Mucosa of descending colon (tissue), 3 donors: ENCODE results near the gene MCUB. TPM values are rescaled to one million over a fixed set of nuclear protein-coding genes. Genes with fewer than 3 reads are reported as not detected.

ENCODE experiments used
- ATAC-seq: fragments of 200-7000 bp; cut with Tn5 transposase; one replicate; pipeline ENCODE4 v1.9.1; 2020; ENCODE audit warnings: mild to moderate bottlenecking, moderate library complexity
- DNase-seq, 3 donors: peaks; one replicate each; pipeline ENCODE4 v3.0.0-alpha.2; 2020
- H3K36me3 ChIP-seq: fragments of 200-600 bp; one replicate; pipeline ENCODE4 v1.8.0; 2021; ENCODE audit warnings: low read depth, mild to moderate bottlenecking
- H3K4me1 ChIP-seq: fragments of 200-600 bp; one replicate; pipeline ENCODE4 v1.8.0; 2021; ENCODE audit warnings: low read depth, mild to moderate bottlenecking
- H3K4me3 ChIP-seq: fragments of 200-600 bp; one replicate; pipeline ENCODE4 v1.8.0; 2021; ENCODE audit warnings: mild to moderate bottlenecking
- H3K9me3 ChIP-seq: fragments of 200-600 bp; one replicate; pipeline ENCODE4 v1.8.0; 2021; ENCODE audit warnings: mild to moderate bottlenecking
- intact Hi-C, 2 donors: fragments of 100-400 bp; cut with DNase I in 1 of 2; cut with micrococcal nuclease in 1 of 2; formaldehyde crosslinking; loops; one replicate each; pipeline versions ENCODE4 v1.11.0 to v1.11.1; 2022; cut with DNase I, micrococcal nuclease
- total RNA-seq, 3 donors: library from RNA; stranded (reverse); fragmentation: NEBNext Ultra II Directional in 2 of 3; extraction: Animal tissue kit (Norgen Biotek cat#: 25700) in 2 of 3; gene quantifications; one replicate each; pipeline versions ENCODE4 v1.2.1 to v1.2.4, GENCODE V29; 2021 to 2023
- TF ChIP-seq, protein P1 (sequence below): fragments of 200-600 bp; IDR thresholded peaks from one replicate; pipeline ENCODE4 v1.8.0; 2022; ENCODE audit warnings: antibody characterized with exemption, mild to moderate bottlenecking
- donor health status: DM: no; HTN: no; CAD: no; lungs with moderate emphysema.
- donor health status: DM: no; HTN: no; CAD: no.
- donor health status: DM: no; HTN: yes; CAD: no.

MCUB gene
- total RNA-seq, 3 donors from 2014 or later = 2.7 to 11.5 (median 6.6) TPM

GRCh38 chr4:109729117-109729717 is 169.2 kb downstream of the MCUB start:
- TF ChIP-seq, protein P1, sequence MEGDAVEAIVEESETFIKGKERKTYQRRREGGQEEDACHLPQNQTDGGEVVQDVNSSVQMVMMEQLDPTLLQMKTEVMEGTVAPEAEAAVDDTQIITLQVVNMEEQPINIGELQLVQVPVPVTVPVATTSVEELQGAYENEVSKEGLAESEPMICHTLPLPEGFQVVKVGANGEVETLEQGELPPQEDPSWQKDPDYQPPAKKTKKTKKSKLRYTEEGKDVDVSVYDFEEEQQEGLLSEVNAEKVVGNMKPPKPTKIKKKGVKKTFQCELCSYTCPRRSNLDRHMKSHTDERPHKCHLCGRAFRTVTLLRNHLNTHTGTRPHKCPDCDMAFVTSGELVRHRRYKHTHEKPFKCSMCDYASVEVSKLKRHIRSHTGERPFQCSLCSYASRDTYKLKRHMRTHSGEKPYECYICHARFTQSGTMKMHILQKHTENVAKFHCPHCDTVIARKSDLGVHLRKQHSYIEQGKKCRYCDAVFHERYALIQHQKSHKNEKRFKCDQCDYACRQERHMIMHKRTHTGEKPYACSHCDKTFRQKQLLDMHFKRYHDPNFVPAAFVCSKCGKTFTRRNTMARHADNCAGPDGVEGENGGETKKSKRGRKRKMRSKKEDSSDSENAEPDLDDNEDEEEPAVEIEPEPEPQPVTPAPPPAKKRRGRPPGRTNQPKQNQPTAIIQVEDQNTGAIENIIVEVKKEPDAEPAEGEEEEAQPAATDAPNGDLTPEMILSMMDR = no peak
- H3K4me3 ChIP-seq = peak overlapping the region; percentile 61
- ATAC-seq (no peak), DNase-seq (no peak)
- no peaks in the 10 kb centered on the region for H3K4me1 ChIP-seq
- no peaks in the 10 kb centered on the region for H3K36me3 ChIP-seq
- intact Hi-C loops = no loop called here
- H3K9me3 ChIP-seq = no peaks in the 10 kb centered on the region

DNA sequence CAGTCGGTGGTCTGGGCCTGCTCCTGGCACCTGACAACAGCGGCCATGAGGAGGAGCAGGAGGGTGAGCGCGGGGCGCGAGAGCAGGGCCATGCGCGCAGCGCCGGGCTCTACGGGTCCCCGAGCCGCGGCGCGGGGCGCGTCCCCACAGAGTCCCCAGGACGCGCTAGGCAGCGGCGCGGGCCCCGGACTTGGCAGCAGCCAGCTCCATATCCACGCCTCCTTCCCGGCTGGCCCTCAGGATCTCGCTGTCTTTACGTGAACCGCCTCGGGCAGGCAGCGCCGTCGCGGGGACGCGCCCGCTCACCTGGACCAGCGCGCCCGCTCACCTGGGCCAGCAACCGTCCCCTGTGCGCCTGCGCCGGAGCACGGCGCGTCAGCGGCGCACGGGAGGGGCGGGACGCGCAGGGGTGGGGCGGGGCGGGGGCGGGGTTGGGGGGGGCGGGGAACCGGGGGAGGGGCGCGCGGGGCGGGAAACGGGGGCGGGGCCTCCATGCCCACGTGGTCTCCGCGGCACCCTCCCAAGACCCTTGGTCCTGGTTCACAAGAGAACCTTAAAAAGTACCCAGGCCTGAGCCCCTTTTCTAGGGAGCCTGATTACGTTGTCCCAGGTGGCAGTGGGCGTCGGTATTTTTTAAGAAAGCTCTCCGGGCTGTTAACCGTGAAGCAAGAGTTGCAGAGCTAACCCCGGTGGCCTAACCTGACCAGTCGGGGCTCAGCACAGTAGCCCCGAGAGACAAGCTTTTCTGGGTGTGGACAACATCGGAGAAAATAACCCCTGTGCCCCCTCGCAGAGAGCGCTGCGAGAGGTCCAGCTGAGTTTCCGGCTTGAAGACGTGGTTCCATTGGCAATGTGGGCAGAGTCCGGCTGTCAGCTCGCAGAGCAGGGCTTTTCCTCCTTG is 169.9 kb downstream of the MCUB start, which contains the start of gene PLA2G12A:
TSS of gene PLA2G12A (minus strand) at position 353 of the 901 bp plus-strand sequence. CDS start at position 92, 261 bp downstream.
- H3K4me1 ChIP-seq = no peaks in the 10 kb centered on the region
- intact Hi-C loops = no loop called here
- no peaks in the 10 kb centered on the region for H3K36me3 ChIP-seq

DNA sequence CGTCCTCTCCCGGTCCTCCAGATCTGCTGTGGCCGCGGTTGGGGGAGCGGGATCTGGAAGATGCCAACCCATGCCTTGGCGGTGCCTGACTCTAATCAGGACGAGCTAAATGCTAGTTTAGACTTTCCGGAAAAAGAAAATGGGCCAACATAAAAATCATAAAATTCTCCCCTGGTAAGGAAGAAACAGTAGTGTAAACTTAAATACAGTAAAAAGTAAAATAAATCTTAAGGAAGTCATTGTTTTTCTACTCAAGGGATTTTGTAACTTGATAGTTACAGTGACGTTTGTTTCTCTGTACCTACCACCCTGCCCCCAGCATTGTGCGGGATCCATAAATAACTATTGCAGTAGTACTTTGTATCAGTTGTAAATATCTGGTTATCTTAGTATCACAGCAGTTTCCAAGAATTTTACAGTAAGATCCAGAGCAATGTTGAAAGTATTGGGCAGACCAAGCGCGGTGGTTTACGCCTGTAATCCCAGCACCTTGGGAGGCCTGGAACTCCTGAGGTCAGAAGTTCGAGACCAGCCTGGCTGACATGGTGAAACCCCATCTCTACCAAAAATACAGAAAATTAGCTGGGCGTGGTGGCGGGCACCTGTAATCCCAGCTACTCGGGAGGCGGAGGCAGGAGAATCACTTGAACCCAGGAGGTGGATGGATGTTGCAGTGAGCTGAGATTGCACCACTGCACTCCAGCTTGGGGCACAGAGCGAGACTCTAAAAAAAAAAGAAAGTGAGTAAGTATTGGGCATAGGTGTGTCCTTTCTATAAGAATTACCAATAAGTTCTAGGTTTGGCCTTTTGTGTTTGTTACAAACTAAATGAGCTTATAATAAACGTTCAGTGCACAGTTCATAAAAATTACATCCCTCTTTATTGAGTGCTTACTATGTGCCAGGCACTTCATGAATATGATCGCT is 170.8 kb downstream of the MCUB start:
- TF ChIP-seq, protein P1 = no peak
- no peak for ATAC-seq
- DNase-seq = peak in 1 of 3 donors; percentile 12
- Histone ChIP-seq H3K4me3 (peak overlapping the region; percentile 61), H3K36me3 (no peaks in the 10 kb centered on the region), H3K4me1 (no peaks in the 10 kb centered on the region), H3K9me3 (no peaks in the 10 kb centered on the region)
- intact Hi-C loops = no loop called here

More for the DNA sequence above, 169.9 kb downstream of the MCUB start, which contains the start of gene PLA2G12A:
- Histone ChIP-seq H3K9me3 (no peaks in the 10 kb centered on the region), H3K4me3 (peak within 1 kb of the TSS; percentile 61)
- TF ChIP-seq, protein P1 = no peak
- ATAC-seq (peak; percentile 98), DNase-seq (peak; percentile 88 to 94 (median 93))

DNA sequence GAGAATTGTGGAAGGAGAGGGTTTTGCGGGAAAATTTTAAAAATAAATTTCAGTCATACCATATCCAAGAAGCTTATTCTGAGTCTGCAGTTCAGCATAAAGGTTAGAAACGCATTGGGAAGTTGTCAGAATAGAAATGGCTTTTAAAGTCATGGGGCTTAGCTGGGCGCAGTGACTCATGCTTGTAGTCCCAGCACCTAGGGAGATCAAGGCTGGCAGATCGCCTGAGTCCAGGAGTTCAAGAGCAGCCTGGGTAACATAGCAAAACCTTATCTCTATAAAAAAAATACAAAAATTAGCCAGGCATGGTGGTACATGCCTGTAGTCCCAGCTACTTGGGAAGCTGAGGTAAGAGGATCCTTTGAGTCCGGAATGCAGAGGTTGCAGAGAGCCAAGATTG is 173.7 kb downstream of the MCUB start:
- TF ChIP-seq, protein P1 = no peak
- H3K9me3 ChIP-seq = no peaks in the 10 kb centered on the region
- no peak overlapping the region for H3K4me3 ChIP-seq
- no peaks in the 10 kb centered on the region for H3K36me3 ChIP-seq
- intact Hi-C loops = no loop called here
- no peaks in the 10 kb centered on the region for H3K4me1 ChIP-seq
- DNase-seq (no peak), ATAC-seq (no peak)
